ENCODE data around the gene IQCF6.
"Not testable (repeated sequence)": the region's sequence is repeated elsewhere in the genome, so short reads cannot be mapped to it uniquely, and the experiment has no call there.

The IQCF6 gene

GRCh38 chr3:51779137-51779536 lies at the start of gene IQCF6:
IQCF6 (minus strand) TSS chr3:51779237; CDS start chr3:51779224, 13 bp downstream.
- no peak for DNase-seq

- no peak for DNase-seq
Observed at GRCh38 chr3:51828297-51828696, 49.3 kb upstream of the IQCF6 start.

- DNase-seq = no peak
Observed at GRCh38 chr3:51819709-51820406, 40.8 kb upstream of the IQCF6 start.

- no peak for DNase-seq
Observed at GRCh38 chr3:51819151-51819550, 40.1 kb upstream of the IQCF6 start.

GRCh38 chr3:51817375-51817774 lies 38.3 kb upstream of the IQCF6 start:
- DNase-seq = no peak

- DNase-seq = no peak
Observed at GRCh38 chr3:51816723-51817122, 37.7 kb upstream of the IQCF6 start.

DNA sequence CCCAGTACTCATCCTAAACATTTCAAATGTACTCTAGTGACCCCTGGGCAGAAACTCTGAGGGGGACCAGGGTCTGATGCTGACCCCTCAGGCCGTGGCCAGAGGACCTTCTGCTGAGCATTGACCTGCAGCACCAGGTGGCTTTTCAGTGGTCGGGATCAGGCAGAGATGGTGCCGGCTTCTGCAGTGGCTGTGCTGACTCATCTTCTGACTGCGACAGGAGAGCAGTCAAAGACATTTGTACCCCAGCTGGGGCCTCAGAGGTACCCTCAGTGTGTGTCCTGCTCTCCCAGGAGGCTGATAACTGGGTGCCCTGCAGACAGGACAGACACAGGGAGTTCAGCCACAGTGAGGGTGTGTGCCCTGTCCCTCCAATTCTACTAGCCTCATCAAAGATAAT lies 36.6 kb upstream of the IQCF6 start:
- no peak for DNase-seq

DNA sequence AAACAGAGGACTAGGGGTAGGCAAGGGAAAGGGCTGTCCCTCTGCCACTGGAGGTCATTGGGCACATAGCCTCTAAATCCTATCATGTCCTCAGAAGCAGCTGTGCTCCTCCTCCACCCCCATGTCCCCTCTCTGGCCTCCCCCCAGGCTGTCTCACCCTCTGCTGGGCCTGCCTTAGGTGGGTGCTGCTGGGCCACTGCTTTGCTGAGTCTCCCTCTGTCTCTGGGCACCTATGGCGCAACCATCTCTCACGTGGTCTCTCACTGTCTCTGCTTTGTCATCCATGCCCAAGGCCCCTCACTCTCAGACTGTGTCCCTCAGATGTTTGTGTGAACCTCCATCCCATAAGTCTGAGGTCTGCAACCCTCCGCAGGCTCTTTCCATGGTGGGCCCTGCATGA lies 35.0 kb upstream of the IQCF6 start:
- no peak for DNase-seq

DNA sequence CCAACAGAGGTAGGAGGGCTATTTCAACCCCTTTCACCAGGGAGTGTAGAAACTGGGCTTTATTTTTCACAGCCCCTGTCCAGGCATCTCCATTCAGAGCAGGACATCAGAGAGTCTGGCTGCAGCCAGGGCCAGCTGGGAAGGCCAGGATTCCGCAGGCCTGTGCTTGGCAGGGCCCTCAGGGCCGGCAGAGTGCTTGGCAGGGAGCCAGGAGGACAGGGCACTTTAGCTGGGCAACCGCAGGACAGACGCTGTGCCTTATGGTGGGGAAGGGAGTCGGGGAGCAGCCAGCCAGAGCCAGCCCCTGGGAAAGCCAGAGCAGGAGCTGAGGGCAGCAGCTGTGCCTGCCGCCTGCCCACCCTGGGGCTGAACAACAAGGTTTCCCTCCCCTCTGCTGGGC lies 34.5 kb upstream of the IQCF6 start:
- DNase-seq = no peak

GRCh38 chr3:51808934-51809333 lies 29.9 kb upstream of the IQCF6 start:
- no peak for DNase-seq

GRCh38 chr3:51802106-51802703 lies 23.2 kb upstream of the IQCF6 start:
- no peak for DNase-seq

- no peak for DNase-seq
Observed at GRCh38 chr3:51800750-51801125, 21.7 kb upstream of the IQCF6 start.

DNA sequence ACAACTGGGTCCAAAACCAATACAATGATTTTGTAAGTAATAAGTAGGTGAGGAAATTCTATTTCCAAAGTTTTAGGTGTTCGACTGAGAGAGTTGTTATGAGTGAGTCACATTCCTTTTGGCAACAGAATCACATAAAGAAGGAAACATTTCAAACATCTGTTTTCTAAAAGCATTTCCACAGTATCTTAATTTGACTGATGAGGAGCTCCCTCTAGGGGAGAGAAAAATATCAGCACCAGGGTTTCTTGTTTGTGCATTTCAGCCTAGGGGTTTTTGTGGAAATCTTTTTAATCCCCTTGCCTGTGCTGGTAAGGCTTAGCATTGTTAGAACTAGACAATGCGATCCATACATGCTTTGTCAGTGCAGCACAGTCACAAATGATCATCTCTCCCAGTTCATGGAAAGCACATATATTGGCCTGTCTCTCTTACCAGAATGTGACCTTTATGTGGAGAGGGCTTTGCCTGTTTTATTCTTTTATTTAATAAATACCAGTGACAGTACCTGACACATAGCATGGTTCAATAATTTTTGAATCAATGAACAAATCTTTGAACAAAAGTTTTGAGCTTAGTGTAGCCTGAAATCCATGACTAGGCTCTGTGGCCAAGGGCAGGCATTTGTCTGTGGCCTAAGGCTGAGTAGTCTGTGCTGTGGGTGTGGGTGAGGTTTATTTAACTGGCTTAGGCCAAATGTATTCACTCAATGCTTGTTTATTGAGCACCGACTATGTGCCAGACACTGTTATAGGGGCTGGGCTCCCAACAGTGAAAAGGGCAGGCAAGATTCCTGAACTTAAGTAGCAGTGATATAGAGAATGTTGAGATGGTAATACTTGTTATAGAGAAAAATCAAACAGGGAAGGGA lies 21.1 kb upstream of the IQCF6 start:
- DNase-seq = peak; percentile 22

- DNase-seq = no peak
Observed at GRCh38 chr3:51798411-51798963, 19.4 kb upstream of the IQCF6 start.

DNA sequence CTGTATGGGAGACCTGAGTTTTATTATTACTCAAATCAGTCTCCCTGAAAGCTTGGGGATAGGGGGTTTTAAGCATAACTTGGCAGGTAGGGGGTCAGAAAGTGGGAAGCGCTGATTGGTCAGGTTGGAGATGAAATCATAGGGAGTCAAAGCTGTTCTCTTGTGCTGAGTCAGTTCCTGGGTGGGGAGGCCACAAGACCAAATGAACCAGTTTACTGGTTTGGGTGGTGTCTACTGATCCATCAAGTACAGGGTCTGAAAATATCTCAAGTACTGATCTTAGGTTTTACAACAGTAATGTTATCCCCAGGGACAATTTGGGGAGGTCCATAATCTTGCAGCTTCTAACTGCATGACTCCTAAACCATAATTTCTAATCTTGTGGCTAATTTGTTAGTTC lies 17.8 kb upstream of the IQCF6 start:
- no peak for DNase-seq

GRCh38 chr3:51794206-51794605 lies 15.2 kb upstream of the IQCF6 start:
- no peak for DNase-seq

- DNase-seq = no peak
Observed at GRCh38 chr3:51792206-51792605, 13.2 kb upstream of the IQCF6 start.

DNA sequence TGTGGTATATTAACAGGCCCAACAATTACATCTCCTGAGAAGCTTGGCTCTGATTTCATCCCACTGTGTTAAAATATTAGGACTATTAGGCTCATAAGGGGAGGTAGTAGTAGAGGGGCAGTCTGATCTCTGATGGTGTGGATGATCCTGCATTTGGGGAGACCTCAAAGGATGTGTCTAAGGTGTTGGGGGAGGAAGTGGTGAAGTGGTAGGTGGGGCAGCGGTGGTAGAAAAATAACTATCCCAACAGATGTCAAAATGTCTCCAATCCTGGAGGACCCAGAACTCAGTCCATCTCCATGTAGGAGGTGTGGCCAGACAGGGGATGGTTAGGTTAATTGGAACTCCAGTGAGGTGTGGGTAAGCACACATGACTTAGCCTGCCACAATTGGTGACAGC lies 10.4 kb upstream of the IQCF6 start:
- DNase-seq = no peak

GRCh38 chr3:51787576-51787975 lies 8.5 kb upstream of the IQCF6 start:
- DNase-seq = not testable (repeated sequence)

DNA sequence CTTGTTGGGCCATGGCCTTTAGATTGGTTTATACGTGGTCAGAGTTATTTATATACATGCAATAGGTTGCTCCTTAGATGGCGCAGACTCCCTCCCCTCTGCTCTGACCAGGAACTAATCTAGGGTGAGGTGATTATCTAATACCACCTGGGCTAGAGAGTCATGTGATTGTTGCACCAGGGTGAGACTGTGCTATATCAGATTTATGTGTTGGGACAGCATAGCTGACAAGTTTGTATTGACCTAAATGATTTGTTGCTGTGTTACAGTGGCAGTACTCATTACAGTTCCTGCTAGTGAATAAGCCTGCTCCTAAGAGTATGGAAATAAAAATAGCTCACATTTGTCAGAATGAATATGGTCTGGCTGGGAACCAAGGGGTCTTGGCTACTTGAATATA lies 7.2 kb upstream of the IQCF6 start:
- no peak for DNase-seq

DNA sequence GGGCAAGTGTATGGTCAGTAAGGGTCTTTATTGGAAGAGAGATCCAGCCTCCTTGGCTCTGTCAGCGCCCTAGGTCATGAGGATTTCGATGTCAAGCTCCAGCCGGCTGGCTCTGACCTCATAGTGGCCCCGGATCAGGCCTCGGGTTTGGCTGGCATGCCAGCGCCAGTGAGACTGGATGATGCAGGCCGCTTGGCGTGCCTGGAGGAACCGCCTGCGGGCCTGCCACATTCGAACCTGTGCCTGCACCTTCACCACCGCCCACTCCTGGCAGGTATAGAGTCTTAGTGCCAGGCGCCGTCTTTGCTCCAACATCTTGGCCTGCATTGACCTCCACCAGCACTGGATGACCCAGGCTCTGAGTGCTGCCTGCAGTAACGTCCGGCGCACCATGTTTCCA lies 483 bp downstream of the IQCF6 start:
- DNase-seq = no peak

GRCh38 chr3:51777985-51778384 lies 1.1 kb downstream of the IQCF6 start:
- DNase-seq = no peak

- no peak for DNase-seq
Observed at GRCh38 chr3:51773529-51774056, 5.4 kb downstream of the IQCF6 start.
